NCI-H187 treated with DMSO at 0.1 percent for 48 hours (cell line): ENCODE data around the gene PTH2.
"Not testable (repeated sequence)": the region's sequence is repeated elsewhere in the genome, so short reads cannot be mapped to it uniquely, and the experiment has no call there.

Experiments used
- DNase-seq: peaks from one replicate; lab custom pipeline; 2025; lab: John Stamatoyannopoulos, UW

PTH2 gene

GRCh38 chr19:49423071-49423984 is at the start of gene PTH2:
Gene PTH2, minus strand, starts transcription at chr19:49423441. Its CDS starts 102 bp downstream, at chr19:49423339.
- DNase-seq: no peak

GRCh38 chr19:49472936-49473335 is 49.7 kb upstream of the PTH2 start:
- DNase-seq: no peak

- DNase-seq: no peak
Observed at GRCh38 chr19:49470615-49470978, 47.4 kb upstream of the PTH2 start.

DNA sequence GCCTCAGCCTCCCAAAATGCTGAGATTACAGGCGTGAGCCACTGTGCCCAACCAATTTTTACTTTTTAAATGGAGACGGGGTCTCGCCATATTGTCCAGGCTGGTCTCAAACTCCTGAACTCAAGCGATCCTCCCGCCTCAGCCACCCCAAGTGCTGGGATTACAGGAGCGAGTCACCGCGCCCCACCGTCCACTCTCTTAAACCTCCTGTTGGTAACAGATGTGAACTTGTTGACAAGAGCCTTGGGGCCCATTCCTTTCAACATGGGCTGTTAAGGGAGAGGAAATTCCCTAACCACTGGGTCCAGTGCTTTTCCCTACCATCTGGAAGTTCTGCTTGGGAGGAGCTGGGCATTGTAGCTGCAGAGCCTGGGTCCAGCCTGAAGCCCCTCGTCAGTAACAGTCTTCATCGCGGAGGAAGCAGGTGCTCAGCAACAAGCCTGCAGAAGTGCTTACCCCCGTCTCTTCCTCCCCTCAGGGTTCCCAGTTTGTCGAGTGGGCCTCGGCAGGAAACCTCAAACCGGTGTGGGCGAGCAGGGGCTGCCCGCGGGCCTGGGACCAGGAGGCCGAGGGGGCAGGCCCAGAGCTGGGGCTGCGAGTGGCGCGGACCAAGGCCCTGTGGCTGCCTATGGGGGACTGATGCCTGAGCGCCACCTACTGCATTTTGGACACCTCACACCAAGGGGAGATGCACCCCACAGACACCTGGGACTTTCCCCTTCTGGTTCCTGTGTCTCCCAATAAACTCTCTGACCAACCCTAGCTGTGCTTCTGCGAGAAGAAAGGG is 46.8 kb upstream of the PTH2 start:
- no peak for DNase-seq

GRCh38 chr19:49468746-49469447 is 45.7 kb upstream of the PTH2 start:
- peak; percentile 90 for DNase-seq

DNA sequence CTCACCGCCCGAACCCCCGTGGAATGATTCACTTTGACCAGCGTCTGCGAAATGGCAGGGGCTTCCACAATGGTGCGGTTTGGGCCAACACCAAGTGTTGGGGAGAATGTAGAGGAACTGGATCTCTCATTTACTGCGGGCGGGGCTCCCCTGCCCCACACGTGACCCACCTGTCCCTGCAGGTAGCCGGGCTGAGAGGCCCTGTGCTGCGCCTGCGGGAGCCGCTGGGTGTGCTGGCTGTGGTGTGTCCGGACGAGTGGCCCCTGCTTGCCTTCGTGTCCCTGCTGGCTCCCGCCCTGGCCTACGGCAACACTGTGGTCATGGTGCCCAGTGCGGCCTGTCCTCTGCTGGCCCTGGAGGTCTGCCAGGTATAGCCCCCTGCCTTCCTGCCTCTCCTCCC is 45.0 kb upstream of the PTH2 start:
- no peak for DNase-seq

DNA sequence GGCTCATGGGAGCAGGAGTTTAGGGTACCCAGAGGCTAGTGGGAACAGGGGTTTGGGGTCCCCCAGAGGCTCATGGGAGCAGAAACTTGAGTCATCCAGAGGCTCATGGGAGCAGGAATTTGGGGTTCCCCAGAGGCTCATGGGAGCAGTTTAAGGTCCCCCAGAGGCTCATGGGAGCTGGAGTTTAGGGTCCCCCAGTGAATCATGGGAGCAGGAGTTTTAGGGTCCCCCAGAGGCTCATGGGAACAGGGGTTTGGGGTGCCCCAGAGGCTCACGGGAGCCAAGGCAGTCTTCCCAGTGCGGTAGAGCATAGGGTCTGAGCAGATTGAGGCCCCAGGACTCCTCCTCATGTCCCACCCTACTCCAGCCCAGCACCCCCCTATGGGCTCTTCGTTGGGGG is 42.1 kb upstream of the PTH2 start:
- DNase-seq: no peak

DNA sequence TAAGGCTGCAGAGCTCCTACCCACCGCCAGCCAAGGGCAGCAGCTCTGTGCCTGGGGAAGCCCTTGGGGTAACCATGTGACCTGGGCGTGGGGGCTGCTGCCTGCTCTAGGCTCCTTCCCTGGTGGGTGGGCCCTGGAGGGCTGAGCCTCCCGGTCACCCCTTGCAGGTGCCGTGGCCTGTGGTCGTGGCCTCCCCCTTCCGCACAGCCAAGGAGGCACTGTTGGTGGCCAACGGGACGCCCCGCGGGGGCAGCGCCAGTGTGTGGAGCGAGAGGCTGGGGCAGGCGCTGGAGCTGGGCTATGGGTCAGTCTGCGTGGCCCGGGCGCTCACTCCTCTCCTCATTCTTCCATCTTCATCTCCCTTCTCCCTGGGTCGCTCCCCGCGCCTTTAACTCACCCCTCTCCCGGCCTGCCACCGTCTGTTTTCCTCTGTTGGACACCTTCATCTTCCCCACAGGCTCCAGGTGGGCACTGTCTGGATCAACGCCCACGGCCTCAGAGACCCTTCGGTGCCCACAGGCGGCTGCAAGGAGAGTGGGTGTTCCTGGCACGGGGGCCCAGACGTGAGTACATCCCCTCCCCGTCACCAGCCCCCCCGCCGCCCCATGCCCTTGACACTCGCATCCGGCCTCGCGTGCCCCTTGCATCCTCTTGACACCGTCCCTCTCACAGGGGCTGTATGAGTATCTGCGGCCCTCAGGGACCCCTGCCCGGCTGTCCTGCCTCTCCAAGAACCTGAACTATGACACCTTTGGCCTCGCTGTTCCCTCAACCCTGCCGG is 40.9 kb upstream of the PTH2 start:
- DNase-seq: no peak

- no peak for DNase-seq
Observed at GRCh38 chr19:49462492-49462891, 39.3 kb upstream of the PTH2 start.

DNA sequence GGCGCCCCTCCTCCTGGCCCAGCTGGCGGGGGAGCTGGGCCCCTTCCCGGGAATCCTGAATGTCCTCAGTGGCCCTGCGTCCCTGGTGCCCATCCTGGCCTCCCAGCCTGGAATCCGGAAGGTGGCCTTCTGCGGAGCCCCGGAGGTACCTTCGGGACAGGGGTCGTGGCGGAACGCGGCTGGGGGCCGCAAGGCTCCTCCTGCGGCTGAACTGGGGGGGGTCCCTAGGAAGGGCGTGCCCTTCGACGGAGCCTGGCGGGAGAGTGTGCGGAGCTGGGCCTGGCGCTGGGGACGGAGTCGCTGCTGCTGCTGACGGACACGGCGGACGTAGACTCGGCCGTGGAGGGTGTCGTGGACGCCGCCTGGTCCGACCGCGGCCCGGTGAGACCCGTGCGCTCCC is 38.4 kb upstream of the PTH2 start:
- no peak for DNase-seq

DNA sequence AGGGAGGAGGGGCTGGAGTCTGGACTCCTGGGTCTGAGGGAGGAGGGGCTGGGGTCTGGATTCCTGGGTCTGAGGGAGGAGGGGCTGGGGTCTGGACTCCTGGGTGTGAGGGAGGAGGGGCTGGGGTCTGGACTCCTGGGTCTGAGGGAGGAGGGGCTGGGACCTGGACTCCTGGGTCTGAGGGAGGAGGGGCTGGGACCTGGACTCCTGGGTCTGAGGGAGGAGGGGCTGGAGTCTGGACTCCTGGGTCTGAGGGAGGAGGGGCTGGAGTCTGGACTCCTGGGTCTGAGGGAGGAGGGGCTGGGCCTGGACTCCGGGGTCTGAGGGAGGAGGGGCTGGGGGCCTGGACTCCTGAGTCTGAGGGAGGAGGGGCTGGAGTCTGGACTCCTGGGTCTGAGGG is 37.9 kb upstream of the PTH2 start:
- not testable (repeated sequence) for DNase-seq

GRCh38 chr19:49459388-49459787 is 36.1 kb upstream of the PTH2 start:
- no peak for DNase-seq

DNA sequence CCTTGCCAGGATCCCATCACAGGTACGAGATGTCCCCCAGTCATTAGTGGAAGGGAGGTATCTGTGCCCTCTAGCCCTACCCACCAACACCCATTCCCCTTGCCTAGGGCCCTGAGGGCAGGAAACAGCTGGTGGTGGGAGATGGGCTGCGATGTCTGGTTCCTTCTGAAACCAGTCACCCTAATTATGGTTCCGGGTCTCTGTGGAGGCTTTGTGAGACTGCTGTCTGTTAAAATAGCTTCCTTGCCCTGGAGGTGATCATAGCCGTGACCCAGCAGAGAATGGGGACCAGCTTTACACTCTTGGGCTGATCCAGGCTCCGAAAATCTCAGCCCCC is 35.3 kb upstream of the PTH2 start:
- DNase-seq: no peak

- DNase-seq: no peak
Observed at GRCh38 chr19:49456326-49456725, 33.1 kb upstream of the PTH2 start.

- DNase-seq: no peak
Observed at GRCh38 chr19:49455773-49456172, 32.5 kb upstream of the PTH2 start.

- no peak for DNase-seq
Observed at GRCh38 chr19:49453757-49454240, 30.6 kb upstream of the PTH2 start.

- peak; percentile 94 for DNase-seq
Observed at GRCh38 chr19:49453013-49453756, 29.9 kb upstream of the PTH2 start, which contains the start of gene ALDH16A1. Gene ALDH16A1, plus strand, starts transcription at chr19:49453225. Its CDS starts 107 bp downstream, at chr19:49453332.

DNA sequence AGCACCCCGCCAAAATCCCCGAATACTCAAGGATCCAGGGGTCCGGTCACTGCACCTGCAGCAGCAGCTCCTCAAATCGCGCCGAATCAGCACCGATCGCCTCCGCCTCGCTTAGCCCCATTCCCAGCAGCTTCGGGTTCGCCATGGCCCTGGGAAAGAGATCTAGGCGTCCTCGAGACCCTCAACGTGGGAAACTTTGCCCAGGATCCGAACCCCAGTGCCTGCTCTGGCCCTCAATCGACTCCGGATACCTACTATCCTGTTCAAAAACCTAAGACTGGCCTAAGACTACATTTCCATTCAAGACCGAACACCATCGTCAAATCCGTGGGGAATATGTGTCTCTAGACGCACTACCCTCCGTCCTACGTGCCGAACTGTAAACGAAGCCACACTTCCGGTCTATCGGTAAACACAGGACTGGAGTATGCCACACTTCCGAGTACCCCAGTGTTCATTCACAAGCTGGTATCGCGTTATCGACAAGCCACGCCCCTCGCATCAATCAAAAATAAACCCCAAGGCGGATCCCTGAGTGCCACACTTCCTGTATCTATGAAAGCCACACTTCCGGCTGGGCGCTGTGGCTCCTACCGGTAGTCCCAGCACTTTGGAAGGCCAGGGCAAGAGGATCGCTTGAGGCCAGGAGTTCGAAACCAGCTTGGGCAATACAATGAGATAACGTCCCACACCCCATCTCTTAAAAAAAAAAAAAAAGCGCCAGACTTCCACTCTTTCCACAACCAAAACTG is 28.4 kb upstream of the PTH2 start, which contains the start of gene PIH1D1:
TSS of gene PIH1D1 (minus strand) at position 385 of the 752 bp plus-strand sequence. CDS start at position 145, 240 bp downstream.
- peak; percentile 98 for DNase-seq

GRCh38 chr19:49450405-49450804 is 27.2 kb upstream of the PTH2 start:
- DNase-seq: no peak

DNA sequence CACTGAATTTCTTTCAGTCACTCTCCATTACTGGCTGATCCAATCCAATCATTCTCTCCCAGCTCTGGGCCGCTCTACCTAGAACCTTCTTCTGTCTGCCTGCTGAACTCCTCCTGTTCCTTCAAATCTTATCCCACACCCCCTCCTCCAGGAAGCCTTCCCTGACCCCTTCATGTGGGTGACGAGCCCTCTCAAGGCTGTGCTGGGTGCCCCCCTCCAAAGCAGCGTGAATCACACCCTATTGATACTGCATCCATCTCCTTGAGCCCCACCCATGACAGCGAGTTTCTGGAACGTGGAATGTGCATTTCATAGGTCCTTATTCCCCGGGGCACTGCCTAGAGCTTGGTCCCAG is 25.2 kb upstream of the PTH2 start:
- no peak for DNase-seq
